GM20431 (cell line): ENCODE results near the gene VPS39.
"Not testable (repeated sequence)": the region's sequence is repeated elsewhere in the genome, so short reads cannot be mapped to it uniquely, and the experiment has no call there.

Source experiments
- in situ Hi-C: fragments of 300-500 bp; cut with MseI, MboI; formaldehyde crosslinking; loops from one replicate; pipeline ENCODE4 v1.15.0; 2020; ENCODE audit warnings: low sequenced_read_pairs; ENCODE audit not compliant: unreplicated experiment

The VPS39 gene

GRCh38 chr15:42207674-42208579 lies at the start of gene VPS39:
TSS of gene VPS39 (minus strand) at chr15:42208304. CDS start at chr15:42208153, 151 bp downstream.
- in situ Hi-C loops, result no loop called here

- in situ Hi-C loops, result no loop called here
These were observed 45.2 kb upstream of the VPS39 start for GRCh38 chr15:42253300-42253699.

- in situ Hi-C loops, result no loop called here
These were observed 32.7 kb upstream of the VPS39 start for GRCh38 chr15:42240823-42241222.

GRCh38 chr15:42239528-42240182 lies 31.6 kb upstream of the VPS39 start:
- in situ Hi-C loops, result no loop called here

- in situ Hi-C loops, result no loop called here
These were observed 25.0 kb upstream of the VPS39 start for GRCh38 chr15:42233107-42233506.

- in situ Hi-C loops, result no loop called here
These were observed 24.5 kb upstream of the VPS39 start for GRCh38 chr15:42232606-42233005.

GRCh38 chr15:42231088-42231487 lies 23.0 kb upstream of the VPS39 start:
- in situ Hi-C loops, result no loop called here

GRCh38 chr15:42228981-42229380 lies 20.9 kb upstream of the VPS39 start:
- in situ Hi-C loops, result not testable (repeated sequence)

- in situ Hi-C loops, result no loop called here
These were observed 19.9 kb upstream of the VPS39 start for GRCh38 chr15:42228036-42228435.

- in situ Hi-C loops, result no loop called here
These were observed 18.5 kb upstream of the VPS39 start for GRCh38 chr15:42226648-42227047.

GRCh38 chr15:42220216-42220615 lies 12.1 kb upstream of the VPS39 start:
- in situ Hi-C loops, result no loop called here

GRCh38 chr15:42218953-42219592 lies 11.0 kb upstream of the VPS39 start:
- in situ Hi-C loops, result no loop called here

GRCh38 chr15:42217568-42217967 lies 9.5 kb upstream of the VPS39 start:
- in situ Hi-C loops, result no loop called here

GRCh38 chr15:42215913-42216829 lies 8.1 kb upstream of the VPS39 start:
- in situ Hi-C loops, result no loop called here

GRCh38 chr15:42214600-42214999 lies 6.5 kb upstream of the VPS39 start:
- in situ Hi-C loops, result no loop called here

- in situ Hi-C loops, result no loop called here
These were observed 5.4 kb upstream of the VPS39 start for GRCh38 chr15:42213511-42213910.

- in situ Hi-C loops, result no loop called here
These were observed 2.6 kb upstream of the VPS39 start for GRCh38 chr15:42210696-42211095.

- in situ Hi-C loops, result no loop called here
These were observed 1.7 kb downstream of the VPS39 start for GRCh38 chr15:42206406-42206805.

- in situ Hi-C loops, result no loop called here
These were observed 4.2 kb downstream of the VPS39 start for GRCh38 chr15:42203891-42204290.

- in situ Hi-C loops, result no loop called here
These were observed 5.5 kb downstream of the VPS39 start for GRCh38 chr15:42202653-42203052.
